Muscle of leg (tissue), 11 donors: ENCODE measurements around the gene PPP1R9A. TPM values are rescaled to one million over a fixed set of nuclear protein-coding genes. Genes with fewer than 3 reads are reported as not detected.
A peak's percentile ranks its signal among the peaks of the same experiment; 100 is the strongest.

Source experiments
- DNase-seq: peaks from one replicate; pipeline ENCODE4 v3.0.0; 2013
- H3K27ac ChIP-seq: one replicate; pipeline ENCODE4 v1.5.1; 2013; ENCODE audit warnings: mild to moderate bottlenecking, low read length, control low read depth
- H3K27me3 ChIP-seq: one replicate; pipeline ENCODE4 v1.6.1; 2013; ENCODE audit warnings: low read length; ENCODE audit not compliant: control insufficient read depth, insufficient read depth
- H3K36me3 ChIP-seq: one replicate; pipeline ENCODE4 v1.6.1; 2013; ENCODE audit warnings: low read length; ENCODE audit not compliant: control insufficient read depth, insufficient read depth
- H3K4me1 ChIP-seq: one replicate; pipeline ENCODE4 v1.6.1; 2013; ENCODE audit warnings: low read length; ENCODE audit not compliant: control insufficient read depth, insufficient read depth
- H3K4me3 ChIP-seq: one replicate; pipeline ENCODE4 v1.5.1; 2013; ENCODE audit warnings: low read length, control low read depth
- H3K9me3 ChIP-seq: replicated peaks from 2 replicates; pipeline ENCODE4 v1.6.1; 2013; ENCODE audit warnings: low read depth, low read length; ENCODE audit not compliant: control insufficient read depth
- WGBS: methylation state at CpG from one replicate; pipeline ENCODE4 v1.1.5; 2013; ENCODE audit warnings: missing lambda C conversion rate; ENCODE audit not compliant: insufficient coverage; 5-methylcytosine and 5-hydroxymethylcytosine counted together
- polyA plus RNA-seq, 8 donors: library from polyadenylated mRNA; unstranded; fragments of 120-200 nt; gene quantifications; one replicate each; pipeline versions ENCODE4 v1.2.1 to v1.2.3, GENCODE V29; 2013; ENCODE audit warnings: inconsistent platforms in 1 of 8, low replicate concordance in 1 of 8; ENCODE audit not compliant: insufficient read length in 8 of 8, insufficient read depth in 1 of 8
- total RNA-seq: library from RNA; stranded (reverse); fragments of 120-200 nt; gene quantifications from one replicate; pipeline ENCODE4 v1.2.4, GENCODE V29; 2013

PPP1R9A gene
- total and polyA plus RNA-seq, 9 donors: 14.8 to 45.0 (median 19.8) TPM

- peak; percentile 82 for DNase-seq
- Histone ChIP-seq H3K27me3 (no peaks in the 10 kb centered on the region), H3K27ac (peak overlapping the region; percentile 74), H3K36me3 (peaks cover 4% of the 10 kb centered on the region), H3K4me3 (no peak overlapping the region), H3K9me3 (no peaks in the 10 kb centered on the region), H3K4me1 (peaks cover 8% of the 10 kb centered on the region)
- 83% methylated on average over 1 of the region's 6 CpGs for WGBS
These were observed 357.0 kb downstream of the PPP1R9A start for GRCh38 chr7:95264363-95264891.

GRCh38 chr7:95265634-95266033, 358.2 kb downstream of the PPP1R9A start:
- peaks cover 8% of the 10 kb centered on the region for H3K4me1 ChIP-seq
- H3K36me3 ChIP-seq: peaks cover 4% of the 10 kb centered on the region
- WGBS: no CpG with 5 or more reads among the region's 2 CpGs
- H3K27me3 ChIP-seq: no peaks in the 10 kb centered on the region
- H3K9me3 ChIP-seq: no peaks in the 10 kb centered on the region
- no peak for DNase-seq
- H3K27ac ChIP-seq: no peak overlapping the region
- H3K4me3 ChIP-seq: no peak overlapping the region

- H3K4me1 ChIP-seq: peaks cover 8% of the 10 kb centered on the region
- peaks cover 4% of the 10 kb centered on the region for H3K36me3 ChIP-seq
- H3K27me3 ChIP-seq: no peaks in the 10 kb centered on the region
- H3K9me3 ChIP-seq: no peaks in the 10 kb centered on the region
- WGBS: no CpG with 5 or more reads among the region's 2 CpGs
- H3K27ac ChIP-seq: no peak overlapping the region
- no peak overlapping the region for H3K4me3 ChIP-seq
- DNase-seq: no peak
These were observed 360.4 kb downstream of the PPP1R9A start for GRCh38 chr7:95267754-95268153.

- Histone ChIP-seq H3K9me3 (no peaks in the 10 kb centered on the region), H3K27ac (no peak overlapping the region), H3K4me3 (no peak overlapping the region), H3K36me3 (peaks cover 14% of the 10 kb centered on the region), H3K27me3 (no peaks in the 10 kb centered on the region), H3K4me1 (peaks cover 3% of the 10 kb centered on the region)
- no peak for DNase-seq
- WGBS: no CpG with 5 or more reads among the region's 5 CpGs
These were observed 362.2 kb downstream of the PPP1R9A start for GRCh38 chr7:95269640-95270039.

GRCh38 chr7:95276114-95276513, 368.7 kb downstream of the PPP1R9A start:
- no peak overlapping the region for H3K27ac ChIP-seq
- DNase-seq: no peak
- no peaks in the 10 kb centered on the region for H3K9me3 ChIP-seq
- 60% methylated on average over 1 of the region's 2 CpGs for WGBS
- H3K4me1 ChIP-seq: no peaks in the 10 kb centered on the region
- H3K4me3 ChIP-seq: no peak overlapping the region
- H3K27me3 ChIP-seq: no peaks in the 10 kb centered on the region
- peaks cover 10% of the 10 kb centered on the region for H3K36me3 ChIP-seq

GRCh38 chr7:95279417-95279816, 372.0 kb downstream of the PPP1R9A start:
- no peaks in the 10 kb centered on the region for H3K36me3 ChIP-seq
- no peaks in the 10 kb centered on the region for H3K4me1 ChIP-seq
- no peaks in the 10 kb centered on the region for H3K9me3 ChIP-seq
- no peak overlapping the region for H3K27ac ChIP-seq
- DNase-seq: no peak
- 83% methylated on average over 1 of the region's 2 CpGs for WGBS
- no peaks in the 10 kb centered on the region for H3K27me3 ChIP-seq
- H3K4me3 ChIP-seq: no peak overlapping the region

- no peaks in the 10 kb centered on the region for H3K4me1 ChIP-seq
- no peaks in the 10 kb centered on the region for H3K27me3 ChIP-seq
- H3K36me3 ChIP-seq: peaks cover 26% of the 10 kb centered on the region
- DNase-seq: no peak
- H3K9me3 ChIP-seq: no peaks in the 10 kb centered on the region
- H3K4me3 ChIP-seq: no peak overlapping the region
- H3K27ac ChIP-seq: no peak overlapping the region
- 89% methylated on average over 1 of the region's 2 CpGs for WGBS
These were observed 378.7 kb downstream of the PPP1R9A start for GRCh38 chr7:95286096-95286495.

- Histone ChIP-seq H3K4me3 (no peak overlapping the region), H3K4me1 (no peaks in the 10 kb centered on the region), H3K27me3 (no peaks in the 10 kb centered on the region), H3K36me3 (peaks cover 24% of the 10 kb centered on the region), H3K9me3 (no peaks in the 10 kb centered on the region), H3K27ac (no peak overlapping the region)
- no peak for DNase-seq
- 73% methylated on average over 3 of the region's 7 CpGs for WGBS
These were observed 382.9 kb downstream of the PPP1R9A start for GRCh38 chr7:95290166-95290830.

GRCh38 chr7:95295397-95295796, 388.0 kb downstream of the PPP1R9A start:
- no peaks in the 10 kb centered on the region for H3K9me3 ChIP-seq
- no peak for DNase-seq
- H3K27me3 ChIP-seq: no peaks in the 10 kb centered on the region
- H3K36me3 ChIP-seq: peaks cover 6% of the 10 kb centered on the region
- H3K27ac ChIP-seq: no peak overlapping the region
- no peak overlapping the region for H3K4me3 ChIP-seq
- no peaks in the 10 kb centered on the region for H3K4me1 ChIP-seq

GRCh38 chr7:95296456-95296855, 389.1 kb downstream of the PPP1R9A start:
- H3K4me1 ChIP-seq: no peaks in the 10 kb centered on the region
- DNase-seq: no peak
- H3K36me3 ChIP-seq: no peaks in the 10 kb centered on the region
- H3K27ac ChIP-seq: no peak overlapping the region
- no peak overlapping the region for H3K4me3 ChIP-seq
- no peaks in the 10 kb centered on the region for H3K27me3 ChIP-seq
- 85% methylated on average over 3 of the region's 6 CpGs for WGBS
- no peaks in the 10 kb centered on the region for H3K9me3 ChIP-seq

GRCh38 chr7:95297041-95297440, 389.6 kb downstream of the PPP1R9A start:
- no peaks in the 10 kb centered on the region for H3K36me3 ChIP-seq
- H3K4me3 ChIP-seq: no peak overlapping the region
- H3K27ac ChIP-seq: no peak overlapping the region
- no peaks in the 10 kb centered on the region for H3K4me1 ChIP-seq
- no peaks in the 10 kb centered on the region for H3K27me3 ChIP-seq
- no peak for DNase-seq
- no peaks in the 10 kb centered on the region for H3K9me3 ChIP-seq
- no CpG with 5 or more reads among the region's 1 CpG for WGBS
